Fibroblast of the aortic adventitia (primary cell): ENCODE results near the gene FCHSD2. TPM values are rescaled to one million over a fixed set of nuclear protein-coding genes. Genes with fewer than 3 reads are reported as not detected.
A peak's percentile ranks its signal among the peaks of the same experiment; 100 is the strongest.

Experiments
- DNase-seq: peaks from one replicate; pipeline ENCODE4 v3.0.0-alpha.2; 2010; ENCODE audit warnings: low read depth
- H3K4me3 ChIP-seq: 2 replicates; pipeline ENCODE4 v1.5.1; 2011; ENCODE audit warnings: low read depth, mild to moderate bottlenecking, control low read depth, low read length, moderate library complexity
- total RNA-seq: library from RNA; depleted of rRNA; stranded (reverse); fragments of >200 nt; gene quantifications from 2 replicates; pipeline ENCODE4 v1.2.3, GENCODE V29; 2012; ENCODE audit warnings: low replicate concordance
- TF ChIP-seq, protein P1 (sequence below): IDR thresholded peaks from 2 replicates; pipeline ENCODE4 v1.5.1; 2011; ENCODE audit warnings: mild to moderate bottlenecking, low read length, control low read depth, inconsistent platforms; ENCODE audit not compliant: insufficient read depth

FCHSD2 gene
- total RNA-seq, 1 donor: 11.3 TPM

DNA sequence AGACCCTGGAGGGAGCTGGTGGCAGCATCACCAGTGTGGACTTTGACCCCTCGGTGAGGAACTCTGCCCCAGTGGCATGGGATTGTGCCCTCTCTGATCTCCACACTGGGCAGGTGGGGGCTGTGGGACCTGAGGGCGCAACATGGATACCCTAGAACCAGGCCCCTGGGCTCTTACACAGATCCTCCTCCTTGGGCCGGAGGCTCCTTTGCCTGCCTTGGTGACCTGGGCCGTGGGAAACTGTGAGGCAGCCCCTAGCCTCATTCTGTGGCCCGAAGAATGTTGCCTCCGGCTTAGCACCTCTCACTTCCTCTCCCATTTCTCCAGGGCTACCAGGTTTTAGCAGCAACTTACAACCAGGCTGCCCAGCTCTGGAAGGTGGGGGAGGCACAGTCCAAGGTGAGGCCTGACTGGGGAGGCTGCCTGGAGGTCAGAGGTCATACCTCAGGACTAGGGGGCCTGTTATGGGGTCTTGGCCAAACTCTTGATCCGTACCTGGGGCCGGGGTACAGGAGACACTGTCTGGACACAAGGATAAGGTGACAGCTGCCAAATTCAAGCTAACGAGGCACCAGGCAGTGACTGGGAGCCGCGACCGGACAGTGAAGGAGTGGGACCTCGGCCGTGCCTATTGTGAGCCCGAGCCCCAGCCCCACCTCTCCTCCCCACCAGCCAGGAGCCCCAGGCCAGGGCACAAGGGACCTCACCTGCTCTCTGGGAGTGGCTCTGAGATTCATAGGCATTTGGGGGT, 315.8 kb downstream of the FCHSD2 start:
- TF ChIP-seq, protein P1, sequence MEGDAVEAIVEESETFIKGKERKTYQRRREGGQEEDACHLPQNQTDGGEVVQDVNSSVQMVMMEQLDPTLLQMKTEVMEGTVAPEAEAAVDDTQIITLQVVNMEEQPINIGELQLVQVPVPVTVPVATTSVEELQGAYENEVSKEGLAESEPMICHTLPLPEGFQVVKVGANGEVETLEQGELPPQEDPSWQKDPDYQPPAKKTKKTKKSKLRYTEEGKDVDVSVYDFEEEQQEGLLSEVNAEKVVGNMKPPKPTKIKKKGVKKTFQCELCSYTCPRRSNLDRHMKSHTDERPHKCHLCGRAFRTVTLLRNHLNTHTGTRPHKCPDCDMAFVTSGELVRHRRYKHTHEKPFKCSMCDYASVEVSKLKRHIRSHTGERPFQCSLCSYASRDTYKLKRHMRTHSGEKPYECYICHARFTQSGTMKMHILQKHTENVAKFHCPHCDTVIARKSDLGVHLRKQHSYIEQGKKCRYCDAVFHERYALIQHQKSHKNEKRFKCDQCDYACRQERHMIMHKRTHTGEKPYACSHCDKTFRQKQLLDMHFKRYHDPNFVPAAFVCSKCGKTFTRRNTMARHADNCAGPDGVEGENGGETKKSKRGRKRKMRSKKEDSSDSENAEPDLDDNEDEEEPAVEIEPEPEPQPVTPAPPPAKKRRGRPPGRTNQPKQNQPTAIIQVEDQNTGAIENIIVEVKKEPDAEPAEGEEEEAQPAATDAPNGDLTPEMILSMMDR: no peak
- no peak overlapping the region for H3K4me3 ChIP-seq
- no peak for DNase-seq

DNA sequence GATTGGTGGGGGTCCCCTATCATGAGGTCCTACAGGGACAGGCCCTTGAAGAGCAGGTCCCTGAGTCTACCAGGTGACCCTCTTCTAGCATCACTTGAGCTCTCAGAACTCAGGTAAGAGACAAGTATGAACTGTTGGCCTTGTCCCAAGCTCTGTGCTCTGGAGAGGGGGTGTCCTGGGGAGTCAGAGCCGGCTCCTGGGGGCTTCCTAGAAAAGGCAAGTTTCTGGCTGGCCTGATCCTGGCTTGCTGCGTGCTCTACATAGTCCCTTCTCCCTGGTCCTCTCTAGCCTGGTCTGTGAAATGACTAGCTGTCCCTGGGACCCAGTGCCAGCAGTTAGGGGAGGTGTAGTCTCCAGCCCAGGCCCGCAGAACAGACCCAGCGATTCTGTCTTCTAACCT, 316.5 kb downstream of the FCHSD2 start:
- DNase-seq: no peak
- TF ChIP-seq, protein P1: no peak
- no peak overlapping the region for H3K4me3 ChIP-seq

DNA sequence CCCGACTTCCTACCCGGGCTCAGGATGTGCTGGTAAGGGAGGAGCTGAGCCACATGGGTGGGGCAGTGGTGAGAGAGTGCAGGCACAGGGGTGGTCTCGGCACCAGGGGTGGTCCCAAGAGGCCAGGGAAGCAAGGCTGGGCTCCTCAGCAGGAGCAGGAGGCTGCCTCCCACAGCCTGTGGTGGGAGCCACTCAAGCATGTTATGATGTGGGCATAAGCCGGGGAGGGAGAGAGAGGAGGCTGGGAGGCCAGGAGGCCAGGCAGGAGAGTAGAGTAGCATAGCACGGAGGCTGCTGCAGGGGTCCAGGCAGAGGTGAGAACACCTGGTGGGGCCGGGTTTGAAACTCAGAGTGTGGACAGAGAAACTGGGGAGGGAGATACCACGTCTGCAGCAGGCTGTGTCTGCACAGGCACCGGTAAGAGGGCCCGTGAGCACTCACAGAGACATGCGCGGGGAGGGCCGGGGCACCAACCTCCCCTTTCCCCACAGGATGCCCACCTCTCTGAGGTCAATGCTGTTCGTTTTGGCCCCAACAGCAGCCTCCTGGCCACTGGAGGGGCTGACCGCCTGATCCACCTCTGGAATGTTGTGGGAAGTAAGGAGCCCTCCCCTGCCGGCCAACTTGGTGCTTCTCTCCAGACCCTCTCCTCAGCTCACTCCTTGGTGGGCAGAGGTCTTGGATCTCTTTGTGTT, 317.2 kb downstream of the FCHSD2 start:
- no peak for DNase-seq
- TF ChIP-seq, protein P1: no peak
- no peak overlapping the region for H3K4me3 ChIP-seq

DNA sequence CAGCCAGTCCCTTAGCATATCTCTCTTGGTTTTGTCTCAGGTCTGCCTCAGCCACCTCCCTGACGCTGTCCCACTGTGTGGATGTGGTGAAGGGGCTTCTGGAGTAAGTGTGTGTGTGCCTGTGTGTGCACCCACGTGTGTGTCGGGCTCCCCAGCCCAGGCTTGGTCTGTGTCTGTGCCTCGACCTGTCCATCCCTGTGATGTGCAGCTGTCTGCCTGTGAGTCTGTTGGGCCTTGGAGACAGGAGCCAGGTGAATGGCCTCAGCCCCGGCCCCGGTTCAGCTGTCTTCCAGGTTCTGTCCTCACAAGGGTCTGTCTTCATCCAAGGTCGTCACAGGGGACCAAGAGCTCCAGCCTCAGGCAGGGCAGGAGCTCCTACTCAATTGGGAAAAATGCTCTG, 318.1 kb downstream of the FCHSD2 start:
- no peak overlapping the region for H3K4me3 ChIP-seq
- TF ChIP-seq, protein P1: no peak
- DNase-seq: no peak

DNA sequence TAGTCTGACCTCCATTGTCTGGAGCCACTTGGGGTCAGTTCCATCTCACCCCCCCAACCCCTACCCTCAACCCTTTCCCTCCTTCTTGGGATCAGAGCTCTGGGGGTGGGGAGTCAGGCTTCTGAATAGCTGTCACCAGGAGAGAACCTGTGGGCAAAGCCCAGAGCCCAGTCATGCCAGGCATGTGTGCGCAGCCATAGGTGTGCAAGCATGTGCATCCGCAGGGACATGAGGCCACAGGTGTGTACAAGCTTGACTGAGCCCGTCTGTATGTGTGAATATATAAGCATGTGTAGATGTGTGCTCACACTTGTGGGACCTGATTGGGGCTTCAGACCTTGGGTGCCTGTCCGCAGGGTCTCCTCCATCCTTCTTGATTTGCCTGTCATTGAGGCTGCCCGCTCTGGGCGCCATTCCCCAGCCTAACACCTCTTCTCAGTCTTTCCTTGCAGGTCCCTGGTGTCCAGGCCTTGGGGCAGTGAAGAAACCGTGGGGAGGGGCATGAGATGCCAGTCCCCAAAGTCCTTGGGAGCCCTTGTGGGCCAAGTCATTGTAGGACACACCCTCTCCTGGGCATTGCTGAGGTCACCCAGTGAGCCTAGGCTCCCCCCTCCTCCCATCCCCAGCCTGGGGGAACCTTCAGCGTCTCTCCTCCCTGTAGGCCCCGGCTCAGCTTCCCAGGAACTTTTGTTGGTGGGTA, 318.9 kb downstream of the FCHSD2 start:
- TF ChIP-seq, protein P1: no peak

DNA sequence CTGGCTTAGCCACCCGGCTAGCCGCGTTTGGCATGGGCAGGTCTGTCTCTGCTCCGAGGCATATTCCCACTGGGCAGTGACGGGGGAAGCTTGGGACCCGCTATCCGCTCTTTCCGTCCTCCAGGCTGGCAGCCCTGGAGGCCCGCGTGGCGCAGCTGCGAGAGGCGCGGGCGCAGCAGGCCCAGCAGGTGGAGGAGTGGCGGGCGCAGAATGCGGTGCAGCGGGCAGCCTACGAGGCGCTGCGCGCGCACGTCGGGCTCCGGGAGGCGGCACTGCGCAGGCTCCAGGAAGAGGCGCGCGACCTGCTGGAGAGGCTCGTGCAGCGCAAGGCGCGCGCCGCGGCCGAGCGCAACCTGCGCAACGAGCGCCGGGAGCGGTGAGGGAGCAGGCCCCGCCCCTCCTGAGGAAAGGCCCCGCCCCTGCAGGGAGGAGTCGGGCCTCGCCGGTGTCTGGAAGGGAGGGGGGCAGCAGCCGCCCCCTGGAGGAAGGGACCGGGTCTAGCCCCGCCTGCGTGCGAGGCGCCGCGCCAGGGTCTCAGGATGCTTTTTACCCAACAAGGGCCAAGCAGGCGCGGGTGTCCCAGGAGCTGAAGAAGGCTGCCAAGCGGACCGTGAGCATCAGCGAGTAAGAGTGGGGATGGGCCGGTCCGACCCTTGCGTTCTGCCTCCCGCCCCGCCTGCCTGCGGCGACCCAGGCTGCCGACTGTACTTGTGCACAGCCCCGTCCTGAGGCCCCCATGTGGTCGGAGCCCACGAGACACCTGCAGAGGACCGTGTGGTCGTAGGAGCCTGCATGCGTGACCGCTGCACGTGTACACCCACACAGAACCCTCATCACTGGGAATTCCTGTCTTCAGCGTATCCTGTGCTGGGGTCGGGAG, 320.0 kb downstream of the FCHSD2 start:
- DNase-seq: peak; percentile 76
- H3K4me3 ChIP-seq: peak overlapping the region; percentile 69
- TF ChIP-seq, protein P1: no peak

More for the DNA sequence above, 318.9 kb downstream of the FCHSD2 start:
- no peak for DNase-seq
- H3K4me3 ChIP-seq: no peak overlapping the region
